NCI-H2171 treated with DMSO at 0.1 percent for 48 hours (cell line): ENCODE results near the gene ATXN7L1.
"Not testable (repeated sequence)": the region's sequence is repeated elsewhere in the genome, so short reads cannot be mapped to it uniquely, and the experiment has no call there.

Source experiments
- DNase-seq: peaks from one replicate; lab custom pipeline; 2025; lab: John Stamatoyannopoulos, UW

The ATXN7L1 gene

DNA sequence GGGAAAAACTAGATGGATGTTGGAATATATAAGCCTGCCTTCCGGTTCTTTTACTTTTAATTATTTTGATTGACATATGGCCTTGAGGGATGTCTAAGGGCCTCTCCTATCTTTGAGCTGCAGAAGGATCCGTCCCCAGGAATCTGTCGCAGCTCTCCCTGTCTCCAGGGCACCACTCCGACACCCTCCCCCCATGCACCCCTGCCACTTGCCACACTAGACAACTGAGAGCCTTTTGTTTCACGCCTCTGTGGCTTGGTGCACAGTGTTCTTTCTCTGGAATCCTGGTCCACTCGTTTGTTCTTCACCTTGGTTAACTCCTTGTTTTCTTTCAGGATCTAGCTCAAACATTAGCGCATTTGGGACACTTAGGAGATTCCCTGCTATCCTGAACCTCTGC lies 171.0 kb downstream of the ATXN7L1 start:
- DNase-seq = no peak

DNA sequence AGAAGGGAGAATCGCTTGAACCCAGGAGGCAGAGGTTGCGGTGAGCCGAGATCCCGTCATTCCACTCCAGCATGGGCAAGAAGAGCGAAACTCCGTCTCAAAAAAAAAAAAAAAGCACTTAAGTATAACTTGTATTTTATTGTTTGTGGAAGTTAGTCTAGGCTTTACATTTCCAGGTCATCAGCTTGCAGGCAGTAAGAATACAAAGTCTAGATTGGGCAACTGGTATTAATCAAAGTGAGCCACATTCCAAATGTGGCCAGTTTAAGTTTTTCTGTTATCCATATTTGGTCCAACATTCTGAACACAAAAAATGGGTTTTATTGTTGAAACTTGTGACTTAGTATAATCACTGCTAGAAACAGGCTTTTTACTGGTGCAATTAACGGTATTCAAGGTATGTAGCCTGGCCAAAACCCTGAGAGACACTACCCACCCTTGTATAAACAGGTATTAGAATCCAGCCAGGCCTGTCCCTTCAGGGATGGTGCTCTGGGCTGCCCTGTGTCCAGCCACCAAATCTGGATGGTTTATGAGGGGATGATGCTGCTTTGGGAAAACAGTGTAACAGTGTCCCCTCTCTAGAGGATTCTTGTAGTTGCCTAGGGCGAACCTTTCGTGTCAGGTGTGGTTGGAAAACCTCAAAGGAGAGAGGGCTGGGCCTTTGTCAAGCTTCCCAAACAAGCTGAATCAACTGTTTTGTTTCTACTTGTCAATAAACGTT lies 173.0 kb downstream of the ATXN7L1 start:
- no peak for DNase-seq

DNA sequence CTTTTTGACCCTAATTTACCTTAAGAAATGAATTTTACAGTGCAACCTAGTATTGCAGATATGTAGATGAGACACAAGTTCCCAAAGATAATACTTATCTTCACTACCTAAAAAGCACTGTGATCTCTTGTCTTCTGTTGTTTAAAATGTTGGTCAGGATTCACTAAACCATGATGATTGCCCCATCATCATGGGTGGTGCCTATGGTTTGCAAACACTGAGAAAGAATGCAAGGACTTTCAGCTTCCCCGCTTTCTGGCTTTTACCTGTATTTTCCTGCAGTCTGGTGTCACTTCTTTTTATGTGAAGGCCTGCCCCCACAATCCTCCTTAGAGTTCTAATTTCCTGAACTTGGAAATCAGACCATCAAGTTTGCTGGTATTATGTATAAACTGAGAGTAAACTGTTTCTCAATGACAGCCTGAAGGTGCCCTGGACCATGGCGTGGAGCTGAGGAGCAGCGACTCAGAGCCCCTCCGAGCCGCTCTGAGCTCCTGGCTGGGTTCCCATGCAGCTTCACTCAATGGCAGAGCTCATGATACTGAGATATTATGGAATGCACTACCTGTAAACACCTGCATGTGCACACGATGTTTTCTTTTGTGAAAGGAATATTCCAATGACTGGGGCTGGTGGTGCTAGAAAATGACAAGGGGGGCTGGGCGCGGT lies 176.7 kb downstream of the ATXN7L1 start:
- no peak for DNase-seq

DNA sequence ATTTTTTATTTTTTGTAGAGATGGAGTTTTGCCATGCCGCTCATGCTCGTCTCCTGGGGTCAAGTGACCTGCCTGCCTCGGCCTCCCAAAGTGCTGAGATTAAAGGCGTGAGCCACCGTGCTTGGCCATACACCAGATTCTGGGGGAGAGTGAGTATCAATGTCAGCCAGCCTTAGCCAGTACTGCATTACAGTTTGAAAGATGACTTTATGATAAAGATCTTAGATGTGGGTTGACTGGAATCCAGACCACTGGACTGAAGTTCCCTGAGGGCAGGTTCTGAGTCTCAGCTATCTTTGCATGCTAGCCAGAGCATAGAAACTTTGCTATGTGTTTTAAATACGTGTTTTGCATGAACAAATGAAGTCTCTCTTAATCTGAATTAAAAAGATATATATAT lies 177.9 kb downstream of the ATXN7L1 start:
- no peak for DNase-seq

DNA sequence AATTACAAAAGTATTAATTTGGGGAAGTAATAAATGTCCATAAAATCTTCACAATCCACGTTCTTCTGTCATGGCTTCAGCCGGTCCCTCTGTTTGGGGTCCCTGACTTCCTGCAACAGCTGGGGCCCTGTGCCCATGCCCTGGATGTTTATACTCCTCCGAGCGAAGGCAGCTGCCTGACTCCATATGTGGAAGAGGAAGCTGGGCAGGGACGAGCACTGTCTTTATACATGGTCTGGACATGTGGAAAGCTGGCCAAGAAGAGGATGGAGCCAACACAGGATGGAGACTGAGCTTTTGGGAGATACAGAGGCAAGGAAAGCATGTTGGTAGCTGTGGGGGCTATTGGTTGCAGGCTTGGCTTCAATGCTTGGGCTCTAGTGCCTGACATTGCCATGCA lies 178.6 kb downstream of the ATXN7L1 start:
- no peak for DNase-seq

DNA sequence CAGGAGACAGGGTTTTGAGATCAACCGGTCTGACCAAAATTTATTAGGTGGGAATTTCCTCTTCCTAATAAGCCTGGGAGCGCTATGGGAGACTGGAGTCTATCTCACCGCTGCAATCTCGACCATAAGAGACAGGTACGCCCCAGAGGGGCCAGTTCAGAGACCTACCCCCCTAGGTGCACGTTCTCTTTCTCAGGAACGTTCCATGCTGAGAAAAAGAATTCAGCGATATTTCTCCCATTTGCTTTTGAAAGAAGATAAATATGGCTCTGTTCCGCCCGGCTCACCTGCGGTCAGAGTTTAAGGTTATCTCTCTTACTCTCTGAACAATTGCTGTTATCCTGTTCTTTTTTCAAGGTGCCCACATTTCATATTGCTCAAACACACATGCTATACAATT lies 179.2 kb downstream of the ATXN7L1 start:
- DNase-seq = not testable (repeated sequence)

DNA sequence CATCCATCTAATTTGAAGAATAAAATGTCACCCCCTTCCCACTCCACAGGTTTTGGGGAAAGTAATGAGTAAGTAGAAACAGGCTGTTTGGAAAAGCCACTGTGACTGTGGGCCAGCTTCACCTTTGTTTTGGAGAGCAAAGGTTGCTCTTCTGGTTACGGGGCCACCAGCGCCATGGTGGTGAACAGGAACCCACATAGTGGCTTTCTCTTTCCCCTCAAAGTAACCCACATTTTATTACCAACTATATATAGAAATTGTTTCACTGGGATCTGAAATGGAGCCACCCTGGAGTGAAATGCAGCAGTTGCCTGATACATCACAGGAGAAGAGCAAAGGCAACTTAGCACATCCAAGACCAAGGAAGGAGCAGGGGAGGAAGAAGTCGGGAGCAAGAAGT lies 182.8 kb downstream of the ATXN7L1 start:
- DNase-seq = no peak

DNA sequence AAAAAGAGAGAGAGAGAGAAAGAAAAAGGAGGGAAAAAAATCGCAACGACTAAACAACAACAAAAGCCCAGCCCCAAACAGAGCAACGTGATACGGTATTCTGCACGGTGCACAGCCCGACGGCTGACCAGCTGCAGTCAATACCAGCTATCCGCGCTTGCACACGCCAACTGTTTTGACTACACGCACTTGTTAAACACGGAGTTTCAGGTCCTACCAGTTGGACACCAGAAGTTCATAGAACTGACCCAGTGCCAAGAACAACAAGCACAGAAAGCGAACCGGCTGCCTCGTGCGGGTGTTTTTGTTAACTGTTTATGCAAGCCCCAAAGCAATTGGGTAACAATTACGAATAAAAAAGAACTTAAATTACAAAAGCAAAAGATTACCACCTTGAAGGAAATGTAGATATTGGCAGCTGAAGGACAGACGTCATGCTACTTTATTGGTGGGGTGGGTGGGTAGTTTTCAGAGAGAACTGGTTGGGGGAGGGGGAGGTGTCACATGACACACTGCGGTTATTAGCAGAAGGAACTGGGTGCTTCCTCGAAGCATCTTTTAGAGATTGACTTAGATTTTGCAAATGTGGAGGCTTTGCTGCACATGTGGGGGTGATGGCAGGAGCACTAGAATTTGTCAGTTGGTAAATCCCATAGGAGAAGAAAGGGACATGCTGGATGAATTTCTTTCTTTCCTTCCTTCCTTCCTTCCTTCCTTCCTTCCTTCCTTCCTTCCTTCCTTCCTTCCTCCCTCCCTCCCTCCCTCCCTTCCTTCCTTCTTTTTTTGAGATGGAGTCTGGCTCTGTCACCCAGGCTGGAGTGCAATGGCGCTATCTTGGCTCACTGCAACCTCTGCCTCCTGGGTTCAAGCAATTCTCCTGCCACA lies 184.5 kb downstream of the ATXN7L1 start:
- peak; percentile 72 for DNase-seq

DNA sequence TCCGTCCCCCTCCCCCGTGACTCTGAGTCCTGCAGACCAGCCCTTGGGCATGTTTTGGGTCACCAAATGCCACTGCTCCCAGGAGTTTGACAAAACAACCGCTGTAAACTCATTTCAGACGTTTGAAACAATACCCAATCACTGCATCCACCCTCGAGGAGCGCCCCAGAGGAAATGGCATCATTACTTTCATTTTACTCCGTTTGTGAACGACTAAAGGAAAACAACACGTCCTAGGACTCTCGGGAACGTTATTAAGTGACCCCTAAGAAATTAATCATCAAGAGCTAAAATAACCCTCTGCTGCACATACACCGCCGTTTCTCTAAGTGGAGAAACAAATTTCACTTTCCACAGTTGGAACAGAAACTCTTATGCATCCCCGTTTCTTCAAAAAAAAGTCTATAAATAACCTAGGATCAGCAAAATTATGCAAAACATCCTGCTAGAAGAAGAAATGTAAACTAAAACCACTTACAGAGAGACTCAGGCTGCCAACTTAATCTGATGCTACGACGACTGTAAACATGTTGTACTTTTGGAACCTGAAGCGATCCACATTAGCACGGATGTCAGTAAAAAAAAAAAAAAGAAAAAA lies 185.2 kb downstream of the ATXN7L1 start:
- no peak for DNase-seq

DNA sequence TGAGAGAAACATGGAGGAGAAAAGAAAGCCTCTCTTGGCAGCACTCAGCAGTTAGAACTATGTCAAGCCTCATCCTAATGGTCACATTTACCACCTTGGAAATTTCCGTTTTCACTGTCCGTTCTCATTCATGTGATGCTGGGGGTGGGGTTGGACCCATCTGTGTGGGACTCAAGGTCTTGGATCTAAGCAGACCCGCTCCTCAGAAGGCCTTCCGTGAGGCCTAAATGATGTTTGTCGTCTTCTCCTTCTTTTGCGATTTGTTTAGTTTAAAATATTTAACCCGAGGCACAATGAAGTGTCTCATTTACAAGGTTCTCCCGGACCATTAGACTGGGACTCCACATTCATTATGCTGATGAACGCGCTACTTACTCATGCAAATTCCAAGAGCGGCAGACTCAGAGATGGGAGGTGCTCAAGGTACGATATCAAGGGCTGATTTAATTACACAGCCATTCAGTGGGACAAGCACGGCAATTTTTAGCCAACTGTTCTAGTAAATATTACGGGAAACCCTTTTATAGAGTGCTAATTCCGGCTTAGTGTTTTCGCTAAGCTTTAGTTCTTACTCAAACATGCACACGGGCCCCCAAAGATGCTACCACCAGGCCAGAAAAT lies 186.0 kb downstream of the ATXN7L1 start:
- no peak for DNase-seq

DNA sequence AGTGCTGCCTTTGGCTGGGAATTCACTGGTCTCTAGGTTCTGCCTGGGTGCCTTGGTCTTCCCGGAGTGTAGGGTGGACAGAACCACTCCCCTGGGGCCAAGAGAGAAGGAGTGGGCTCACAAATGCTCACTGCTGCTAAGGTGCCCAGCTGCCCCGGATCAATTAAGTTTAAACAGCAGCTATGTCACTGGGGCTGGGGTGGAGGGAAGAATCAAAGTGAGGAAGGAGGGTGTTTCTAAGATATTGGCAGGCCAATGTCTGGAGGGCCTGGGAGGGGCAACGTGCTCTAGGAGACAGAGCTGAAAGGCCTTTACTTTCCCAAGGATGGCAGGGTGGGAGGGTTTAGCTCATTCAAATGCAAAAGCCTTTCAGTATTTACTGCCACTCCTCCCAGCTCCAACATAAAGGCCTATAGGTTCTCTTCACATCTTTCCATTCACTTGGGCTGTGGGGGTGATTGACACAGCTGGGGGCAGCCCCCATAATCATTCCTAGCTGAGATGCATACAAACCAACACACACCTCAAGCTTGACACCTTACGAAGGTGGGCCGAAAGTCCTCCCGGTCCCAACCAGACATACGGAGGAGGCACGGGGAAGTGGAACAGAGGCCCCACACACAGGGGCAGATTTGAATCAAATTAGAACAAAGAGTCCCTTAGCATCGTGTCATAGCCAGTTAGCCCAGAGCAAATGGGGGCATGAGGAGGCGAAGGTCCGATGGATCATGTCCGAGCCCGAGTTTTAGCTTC lies 187.2 kb downstream of the ATXN7L1 start:
- no peak for DNase-seq

DNA sequence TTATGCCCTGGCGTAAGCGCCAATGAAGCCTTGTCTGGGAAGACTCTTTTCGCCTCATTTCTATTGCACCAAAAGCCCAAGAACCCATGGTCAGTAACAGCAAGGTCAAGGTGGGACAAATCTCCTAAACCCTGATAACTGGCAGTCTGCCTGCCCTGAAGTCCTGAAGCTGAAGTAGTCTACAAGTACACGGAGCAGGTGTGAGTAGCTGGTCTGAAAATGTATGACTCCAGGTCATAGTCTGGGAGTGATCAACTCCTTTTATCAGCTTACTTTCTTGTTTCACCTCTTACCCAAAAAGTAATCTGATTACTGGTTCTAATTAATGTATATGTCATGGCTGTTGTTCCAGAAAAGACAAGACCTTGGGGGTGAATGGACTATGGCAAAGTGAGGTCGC lies 187.8 kb downstream of the ATXN7L1 start:
- no peak for DNase-seq

DNA sequence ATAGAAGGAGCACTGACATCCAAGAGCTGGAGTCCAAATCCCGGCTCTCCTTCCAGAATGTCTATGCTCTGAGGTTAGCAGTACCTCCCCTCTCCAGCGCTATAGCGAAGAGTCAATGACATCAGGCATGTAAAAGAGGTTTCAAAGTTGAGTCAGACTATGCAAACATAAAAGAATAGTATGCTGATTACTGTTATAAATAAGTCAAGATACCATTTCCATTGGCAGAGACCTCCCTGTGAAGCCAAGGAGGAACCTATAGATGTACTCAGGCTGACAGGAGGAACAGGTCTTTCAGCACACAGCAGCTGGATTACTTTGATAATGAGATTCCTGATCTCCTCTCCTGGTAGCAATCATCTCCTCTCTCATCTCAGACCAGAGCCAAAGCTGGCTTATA lies 191.2 kb downstream of the ATXN7L1 start:
- DNase-seq = no peak

DNA sequence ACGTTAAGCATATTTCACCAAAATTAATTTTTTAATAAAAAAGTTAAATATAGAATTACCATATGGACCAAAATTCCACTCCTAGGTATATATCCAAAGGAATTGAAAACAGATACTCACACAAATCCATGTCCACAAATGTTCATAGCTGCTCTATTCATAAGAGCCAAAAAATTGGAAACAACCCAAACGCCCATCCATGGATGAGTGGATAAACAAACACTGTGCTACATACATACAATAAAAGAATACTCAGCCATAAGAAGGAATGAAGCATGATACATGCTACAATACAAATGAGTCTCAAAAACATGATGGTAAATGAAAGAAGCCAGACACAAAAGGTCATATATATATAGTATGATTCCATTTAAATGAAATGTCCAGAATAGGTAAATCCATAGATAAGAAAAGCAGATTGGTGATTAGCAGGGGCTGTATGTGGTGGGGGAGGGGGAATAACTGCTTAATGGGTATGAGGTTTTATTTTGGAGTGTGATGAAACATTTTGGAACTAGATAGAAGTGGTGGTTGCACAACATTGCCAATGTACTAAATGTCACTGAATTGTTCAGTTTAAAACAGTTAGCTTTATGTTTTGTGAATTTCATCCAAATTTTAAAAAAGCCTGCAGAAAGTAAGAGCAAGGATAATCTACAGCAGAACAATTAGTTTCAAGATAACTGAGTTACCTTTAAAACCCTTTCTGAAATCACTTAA lies 193.9 kb downstream of the ATXN7L1 start:
- DNase-seq = peak; percentile 73

DNA sequence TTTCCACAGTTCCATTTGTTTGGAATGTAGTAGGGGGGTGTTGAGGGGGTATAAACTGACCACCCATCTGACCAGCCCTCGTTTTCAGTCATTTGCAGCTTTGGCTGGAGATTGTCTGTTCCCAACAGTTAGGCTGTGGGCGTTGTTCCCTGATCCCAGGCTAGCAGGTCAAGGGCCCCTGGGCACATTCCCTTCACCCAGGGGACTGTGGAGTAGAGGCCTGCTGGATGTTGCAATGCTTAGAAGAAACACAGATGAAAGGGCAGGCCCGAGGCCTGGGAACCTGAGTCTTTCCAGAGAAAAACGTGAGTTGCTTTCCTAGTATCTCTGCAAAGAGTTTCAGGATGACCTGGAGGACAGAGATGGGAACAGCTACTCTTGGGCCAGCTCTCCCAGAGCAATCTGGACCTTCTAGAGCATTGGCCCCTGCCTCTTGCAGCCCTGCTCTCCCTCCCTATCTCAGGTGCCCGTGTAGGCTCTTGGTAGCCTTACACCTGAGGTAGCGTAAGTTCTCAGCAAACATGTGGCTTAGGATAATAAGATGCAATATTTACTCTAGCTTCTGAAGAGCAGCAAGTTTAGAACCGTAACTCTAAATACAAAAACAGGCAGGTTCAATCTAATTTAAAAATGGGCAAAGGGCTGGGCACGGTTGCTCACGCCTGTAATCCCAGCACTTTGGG lies 195.8 kb downstream of the ATXN7L1 start:
- no peak for DNase-seq

DNA sequence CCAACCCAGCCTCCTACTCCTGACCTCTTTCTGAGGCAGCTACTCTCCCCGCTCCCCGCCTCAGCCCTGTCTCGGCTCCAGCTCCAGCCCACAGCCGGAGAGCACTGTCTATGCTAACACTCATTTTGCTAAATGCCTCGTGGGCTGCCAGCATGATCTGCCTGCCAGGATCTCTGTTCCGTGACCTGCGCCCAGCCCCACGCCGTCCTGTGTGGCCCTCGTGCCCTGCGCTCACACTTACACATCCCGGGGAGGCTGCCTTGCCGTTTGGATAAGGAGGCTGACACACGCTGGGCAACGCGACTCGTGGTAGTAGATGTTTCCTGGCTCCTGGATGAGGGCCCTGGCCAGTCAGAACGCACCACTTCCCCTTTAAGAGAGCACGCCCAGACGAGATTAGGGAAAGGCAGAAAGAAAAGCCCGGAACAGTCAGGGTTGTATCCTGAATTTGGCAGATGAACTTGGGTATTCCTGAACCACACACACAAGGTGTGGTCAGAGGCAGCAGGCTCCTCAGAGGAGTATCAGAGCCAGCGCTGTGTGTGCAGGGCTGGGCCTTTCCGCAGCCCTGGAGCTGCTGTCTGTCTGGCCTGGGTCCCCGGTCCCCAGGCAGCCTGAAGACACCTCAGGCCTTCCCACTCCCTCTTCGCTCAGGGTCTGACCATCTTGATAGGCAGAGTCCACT lies 197.4 kb downstream of the ATXN7L1 start:
- no peak for DNase-seq

DNA sequence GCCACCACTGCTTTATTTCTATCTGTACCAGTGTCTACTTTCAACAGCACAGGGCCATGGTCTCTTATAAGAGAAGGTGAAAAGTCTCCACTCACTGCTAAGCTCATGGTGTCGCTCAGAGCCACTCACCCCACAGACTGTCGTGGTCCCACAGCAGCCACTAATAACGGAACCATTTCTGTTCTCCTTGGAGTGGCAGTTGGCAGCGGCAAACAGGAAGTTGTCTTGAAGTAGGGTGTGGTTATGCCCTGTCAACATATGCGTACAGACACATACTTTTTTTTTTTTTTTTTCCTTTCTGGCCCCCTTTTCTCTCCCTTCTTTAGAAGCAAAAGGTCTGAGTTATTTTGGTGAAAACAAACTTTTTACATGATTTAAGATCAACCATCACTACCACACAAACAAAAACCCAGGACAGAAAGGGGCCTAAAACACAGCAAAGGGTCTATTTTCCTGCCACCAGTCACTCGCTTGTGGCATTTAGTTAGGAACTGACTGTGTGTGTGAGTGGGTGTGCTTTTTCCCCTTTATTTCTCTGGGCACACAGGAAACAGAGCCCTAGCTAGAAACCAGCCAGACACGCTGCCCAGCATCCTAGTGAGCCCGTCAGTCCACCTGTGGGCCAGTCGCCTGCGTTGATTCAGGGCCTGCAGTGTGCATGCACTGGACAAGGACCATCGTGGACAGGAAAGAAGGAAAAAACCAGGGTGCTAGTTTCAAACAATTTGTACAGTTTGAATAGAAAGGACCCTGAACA lies 198.4 kb downstream of the ATXN7L1 start:
- DNase-seq = no peak

DNA sequence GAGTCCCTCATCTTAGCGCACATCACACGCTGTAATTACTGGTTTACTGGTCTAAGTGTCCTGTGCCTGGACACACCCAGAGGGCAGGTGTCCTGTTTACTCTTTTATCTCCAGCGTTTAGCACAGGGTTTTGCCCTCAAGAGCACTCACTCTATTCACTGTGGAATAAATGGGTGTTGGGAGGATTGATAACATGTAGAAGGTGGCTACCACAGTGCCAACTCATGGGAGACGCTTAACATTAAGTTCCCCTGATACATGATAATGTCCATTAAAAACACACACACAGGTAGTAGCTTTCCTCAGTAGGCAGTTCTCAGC lies 199.0 kb downstream of the ATXN7L1 start:
- no peak for DNase-seq

DNA sequence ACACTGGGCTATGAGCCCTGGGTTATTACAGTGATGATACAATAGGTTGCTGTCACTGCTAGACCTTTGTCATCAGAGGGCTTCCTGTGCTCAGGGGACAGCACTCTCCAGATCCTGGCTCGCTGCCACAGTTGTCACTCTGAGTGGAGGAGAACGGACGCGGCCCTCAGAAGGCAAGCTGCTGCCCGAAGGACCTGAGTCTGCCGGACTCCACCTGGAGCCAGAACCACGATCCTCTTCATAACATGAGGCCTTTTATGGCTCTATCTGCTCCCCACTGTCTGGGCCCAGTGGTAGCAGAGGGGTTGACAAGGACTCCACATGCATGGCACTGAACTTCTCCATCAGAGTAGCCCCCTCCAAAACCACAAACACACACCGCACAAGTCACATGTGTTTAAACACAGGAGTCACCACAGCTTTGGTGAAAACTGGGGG lies 200.4 kb downstream of the ATXN7L1 start:
- DNase-seq = no peak
